LNCAP (cell line): ENCODE results near the gene PDCD1LG2.

Experiments used
- CTCF ChIP-seq: fragments of 450-650 bp; IDR thresholded peaks from 2 replicates; pipeline ENCODE4 v1.5.1; 2017; ENCODE audit warnings: mild to moderate bottlenecking

PDCD1LG2 gene

GRCh38 chr9:5513966-5514616, 3.8 kb downstream of the PDCD1LG2 start:
- TF ChIP-seq CTCF: no peak

DNA sequence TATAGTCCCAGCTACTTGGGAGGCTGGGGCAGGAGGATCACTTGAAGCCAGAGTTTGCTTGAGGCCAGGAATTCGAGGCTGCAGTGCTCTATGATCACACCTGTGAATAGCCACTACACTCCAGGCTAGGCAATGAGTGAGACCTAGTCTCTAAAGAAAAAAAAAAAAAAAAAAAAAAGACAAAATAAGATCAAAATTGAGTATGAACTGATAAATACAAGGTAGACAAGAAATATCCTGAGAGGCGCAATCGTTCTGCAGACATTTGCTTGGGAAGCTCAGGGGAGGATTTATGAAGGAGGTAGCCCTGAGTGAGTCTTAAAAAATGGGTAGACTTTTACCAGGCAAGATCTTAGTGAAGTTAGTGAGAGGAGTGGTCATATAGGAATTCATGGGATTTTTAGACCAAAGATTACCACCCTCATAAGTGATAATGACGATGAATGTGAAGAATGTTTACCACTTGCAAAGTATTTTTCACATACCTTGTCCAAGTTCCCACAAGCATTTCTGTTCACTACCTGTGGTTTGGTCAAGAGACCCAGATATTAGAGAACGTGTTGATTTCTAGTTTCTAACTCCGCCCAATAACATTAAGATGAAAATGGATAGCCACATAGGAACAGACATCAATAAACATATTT, 4.4 kb downstream of the PDCD1LG2 start:
- no peak for TF ChIP-seq CTCF

DNA sequence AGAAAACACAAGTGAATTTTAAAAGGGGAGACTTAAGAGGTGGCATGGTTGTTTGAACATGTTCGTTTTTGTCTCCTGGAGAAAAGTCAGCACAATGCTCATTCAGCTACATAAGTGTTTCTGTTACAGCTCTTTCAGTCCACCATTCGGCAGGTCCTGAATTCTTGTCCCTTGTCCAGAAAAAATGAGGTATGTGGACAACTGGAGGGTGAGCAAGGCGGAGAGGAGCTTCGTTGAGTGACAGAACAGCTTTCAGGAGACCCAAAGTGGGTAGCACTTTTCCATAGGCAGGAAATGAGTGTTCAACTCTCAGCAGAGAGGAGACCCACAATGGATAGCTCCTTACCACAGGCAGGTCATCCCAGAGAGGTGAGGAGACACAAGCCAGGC, 4.9 kb downstream of the PDCD1LG2 start:
- no peak for TF ChIP-seq CTCF

GRCh38 chr9:5516453-5517220, 6.3 kb downstream of the PDCD1LG2 start:
- no peak for TF ChIP-seq CTCF

- TF ChIP-seq CTCF: no peak
Observed at GRCh38 chr9:5518171-5518936, 8.0 kb downstream of the PDCD1LG2 start.

- no peak for TF ChIP-seq CTCF
Observed at GRCh38 chr9:5518937-5519319, 8.6 kb downstream of the PDCD1LG2 start.

DNA sequence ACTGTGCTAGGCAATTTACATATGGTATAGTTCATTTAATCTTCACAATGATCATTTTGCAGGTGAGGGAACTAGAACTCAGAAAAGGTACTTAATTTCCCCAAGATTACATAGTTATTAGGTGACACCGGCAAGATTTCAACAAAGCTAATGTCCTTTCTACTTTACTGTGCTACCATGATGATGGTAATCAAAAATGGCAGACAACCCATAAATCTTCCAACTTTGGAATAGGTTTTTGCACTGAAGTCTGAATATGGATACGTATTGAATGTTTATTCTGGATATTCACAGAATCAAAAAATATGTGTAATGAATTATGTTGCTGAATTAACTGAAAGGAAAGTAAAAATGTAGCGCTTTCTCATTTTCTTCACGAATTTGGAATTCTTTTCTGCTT, 13.8 kb downstream of the PDCD1LG2 start:
- no peak for TF ChIP-seq CTCF
